GM06990 (cell line): ENCODE data around the gene WNK2.

Experiments
- DNase-seq: peaks from one replicate; pipeline ENCODE4 v3.0.0-alpha.2; 2011; ENCODE audit not compliant: insufficient read length; ENCODE audit errors: extremely low read depth
- H3K27me3 ChIP-seq: replicated peaks from 2 replicates; pipeline ENCODE4 v1.6.0; 2011; ENCODE audit warnings: low read length; ENCODE audit not compliant: control insufficient read depth, insufficient read depth
- H3K36me3 ChIP-seq: 2 replicates; pipeline ENCODE4 v1.5.1; 2011; ENCODE audit warnings: low read length; ENCODE audit not compliant: control insufficient read depth, insufficient read depth
- H3K4me3 ChIP-seq: replicated peaks from 2 replicates; pipeline ENCODE4 v1.5.1; 2011; ENCODE audit warnings: low read depth, mild to moderate bottlenecking, control low read depth, low read length
- CTCF ChIP-seq: IDR thresholded peaks from 2 replicates; pipeline ENCODE4 v1.5.1; 2011; ENCODE audit warnings: low read length, control low read depth, mild to moderate bottlenecking, inconsistent platforms; ENCODE audit not compliant: insufficient read depth, poor library complexity, severe bottlenecking

The WNK2 gene

GRCh38 chr9:93316726-93317494 lies 133.0 kb downstream of the WNK2 start:
- DNase-seq, result no peak
- H3K36me3 ChIP-seq, result no peaks in the 10 kb centered on the region
- no peak overlapping the region for H3K4me3 ChIP-seq
- no peak for TF ChIP-seq CTCF
- H3K27me3 ChIP-seq, result peaks cover 4% of the 10 kb centered on the region

GRCh38 chr9:93317495-93318094 lies 133.7 kb downstream of the WNK2 start:
- H3K36me3 ChIP-seq, result no peaks in the 10 kb centered on the region
- peaks cover 4% of the 10 kb centered on the region for H3K27me3 ChIP-seq
- no peak for TF ChIP-seq CTCF
- DNase-seq, result no peak
- no peak overlapping the region for H3K4me3 ChIP-seq

- H3K4me3 ChIP-seq, result no peak overlapping the region
Measured at GRCh38 chr9:93318480-93318879, 134.5 kb downstream of the WNK2 start.

GRCh38 chr9:93319301-93319991 lies 135.5 kb downstream of the WNK2 start:
- peaks cover 4% of the 10 kb centered on the region for H3K27me3 ChIP-seq
- no peak for TF ChIP-seq CTCF
- no peaks in the 10 kb centered on the region for H3K36me3 ChIP-seq
- no peak overlapping the region for H3K4me3 ChIP-seq
- DNase-seq, result no peak

More at GRCh38 chr9:93318480-93318879, 134.5 kb downstream of the WNK2 start:
- Histone ChIP-seq H3K36me3 (no peaks in the 10 kb centered on the region), H3K27me3 (peaks cover 4% of the 10 kb centered on the region)
- TF ChIP-seq CTCF, result no peak
- DNase-seq, result no peak

- no peak for TF ChIP-seq CTCF
- no peak for DNase-seq
- Histone ChIP-seq H3K36me3 (no peaks in the 10 kb centered on the region), H3K27me3 (peaks cover 2% of the 10 kb centered on the region), H3K4me3 (no peak overlapping the region)
Measured at GRCh38 chr9:93319992-93320500, 136.1 kb downstream of the WNK2 start.
